Activated CD8-positive, alpha-beta memory T cell treated with anti-CD3 and anti-CD28 coated beads for 36 hours (primary cell): ENCODE measurements around the gene MEPCE. TPM values are rescaled to one million over a fixed set of nuclear protein-coding genes. Genes with fewer than 3 reads are reported as not detected.

Experiments
- CTCF ChIA-PET: fragments of 350-600 bp; sonication (Branson Sonifier 250); formaldehyde crosslinking; loops from one replicate; lab custom pipeline; 2021; ENCODE audit warnings: antibody characterized with exemption; lab: Charles Lee
- POLR2A ChIA-PET: fragments of 350-600 bp; sonication (Branson Sonifier 250); formaldehyde crosslinking; loops from one replicate; lab custom pipeline; 2021; ENCODE audit warnings: antibody characterized with exemption; lab: Charles Lee
- total RNA-seq, 2 experiments: library from RNA; stranded (reverse); gene quantifications; one replicate each; pipeline ENCODE4 v1.2.3, GENCODE V29; 2021

MEPCE gene
- total RNA-seq, 2 experiments from 2014 or later, result 69.9 to 70.3 TPM

DNA sequence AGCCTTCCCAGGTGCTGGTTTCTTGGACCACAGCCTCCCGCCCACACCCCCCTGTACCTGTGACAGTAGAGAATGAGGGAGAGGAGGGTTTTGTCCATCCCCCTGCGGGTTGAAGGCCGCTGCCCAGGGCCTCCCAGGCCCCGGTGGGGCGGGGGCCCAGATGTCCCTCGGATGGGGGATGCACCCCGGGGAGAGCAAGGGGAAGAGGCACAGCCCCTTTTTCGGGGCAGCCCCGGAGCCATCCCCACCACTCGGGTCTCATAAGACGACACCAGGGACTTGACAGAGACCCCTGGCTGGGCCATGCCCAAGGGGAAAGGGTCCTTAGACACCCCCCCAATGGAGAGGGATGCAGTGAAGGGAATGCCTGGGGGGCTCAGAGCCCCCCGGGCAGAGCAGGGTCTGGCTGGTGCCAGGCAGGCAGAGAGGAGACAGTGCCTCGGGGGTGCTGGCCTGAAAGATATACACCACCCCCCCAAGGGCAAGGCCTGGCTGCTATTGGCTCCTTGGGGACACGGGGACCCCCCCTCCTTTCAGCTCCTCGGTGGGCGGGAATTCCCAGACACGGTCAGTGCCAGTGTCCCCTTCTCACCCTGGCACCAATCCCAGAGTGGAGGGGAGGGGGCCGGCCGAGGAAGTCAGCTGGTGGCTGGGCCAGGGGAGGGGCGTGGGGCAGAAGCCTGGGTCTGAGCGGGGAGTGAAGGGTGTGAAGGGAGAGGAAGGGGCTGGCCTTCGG, 38.2 kb downstream of the MEPCE start:
- CTCF ChIA-PET, result interaction anchor here (1.0 to 2.9 kb wide), 4 partner anchors 9 to 81 kb away, joined by 3 to 23 read pairs (median 7); partner anchors contain the start of gene NYAP1
- POLR2A ChIA-PET, result no interaction called here

DNA sequence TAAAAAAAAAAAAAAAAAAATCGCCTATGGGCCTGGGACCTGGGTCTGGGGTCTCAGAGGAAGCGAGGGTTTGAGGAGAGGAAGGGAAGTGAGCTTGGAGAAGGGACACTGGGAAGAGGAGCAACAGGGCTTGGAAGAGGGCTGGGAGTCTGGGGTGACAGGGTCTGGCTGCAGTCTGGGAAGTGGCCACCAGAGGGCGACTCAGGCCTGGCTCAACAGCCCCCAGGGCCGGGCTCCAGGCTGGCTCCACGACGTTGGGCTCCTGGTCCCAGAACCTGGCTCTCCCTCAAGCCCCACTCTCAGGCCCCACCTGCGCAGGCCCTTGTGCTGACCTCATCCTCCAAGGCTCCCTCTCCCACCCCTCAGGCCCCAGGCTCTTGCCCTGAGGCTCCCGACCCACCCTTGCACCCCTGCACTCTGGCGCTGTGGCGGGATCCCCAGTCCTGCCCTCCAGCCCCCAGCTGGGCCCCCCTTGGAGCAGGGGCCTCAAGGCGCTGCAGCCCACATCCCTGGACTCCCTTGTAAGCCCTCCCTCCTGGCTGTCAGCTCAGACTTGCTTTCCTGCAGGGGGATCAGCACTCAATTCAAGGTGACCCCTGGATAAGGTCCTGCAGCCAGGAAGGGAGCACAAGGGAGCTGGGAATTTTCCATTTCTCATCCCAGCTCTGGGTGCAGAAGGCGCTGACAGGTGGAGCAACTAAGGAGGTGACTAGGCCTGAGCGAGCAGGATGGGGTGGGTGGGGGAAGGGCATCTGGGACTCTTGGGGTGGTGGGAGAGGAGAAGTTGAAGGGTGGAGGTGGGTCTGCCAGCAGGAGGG, 39.8 kb downstream of the MEPCE start:
- ChIA-PET CTCF (interaction anchor here (0.6 to 2.9 kb wide), 23 partner anchors 9 to 644 kb away, joined by 3 to 23 read pairs (median 4); partner anchors contain the start of genes FBXO24, LRCH4, NYAP1 and TSC22D4), POLR2A (interaction anchor here (0.7 to 1.0 kb wide), 2 partner anchors 85 to 405 kb away, joined by 3 read pairs; partner anchors contain the start of gene SRRT)

DNA sequence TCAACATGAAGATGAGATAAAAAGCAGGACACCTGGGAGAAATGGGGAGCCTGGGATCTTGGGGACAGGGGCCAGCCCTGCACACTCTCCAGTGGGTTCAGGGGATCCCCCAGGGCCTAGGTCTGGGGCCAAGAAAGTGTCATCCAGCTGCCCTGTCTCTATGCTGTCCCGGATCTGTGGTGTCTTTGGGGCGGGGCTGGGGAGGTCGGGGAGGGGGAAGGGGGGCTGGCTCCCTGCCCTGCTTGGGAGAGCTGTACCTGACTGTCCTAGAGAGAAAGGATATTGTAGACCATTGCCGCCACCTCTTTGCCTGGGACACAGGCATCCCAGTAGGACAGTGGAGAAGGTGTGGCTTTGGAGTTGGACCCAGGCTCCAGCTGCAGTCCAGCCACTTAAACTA, 41.4 kb downstream of the MEPCE start:
- POLR2A ChIA-PET, result no interaction called here
- CTCF ChIA-PET, result no interaction called here

DNA sequence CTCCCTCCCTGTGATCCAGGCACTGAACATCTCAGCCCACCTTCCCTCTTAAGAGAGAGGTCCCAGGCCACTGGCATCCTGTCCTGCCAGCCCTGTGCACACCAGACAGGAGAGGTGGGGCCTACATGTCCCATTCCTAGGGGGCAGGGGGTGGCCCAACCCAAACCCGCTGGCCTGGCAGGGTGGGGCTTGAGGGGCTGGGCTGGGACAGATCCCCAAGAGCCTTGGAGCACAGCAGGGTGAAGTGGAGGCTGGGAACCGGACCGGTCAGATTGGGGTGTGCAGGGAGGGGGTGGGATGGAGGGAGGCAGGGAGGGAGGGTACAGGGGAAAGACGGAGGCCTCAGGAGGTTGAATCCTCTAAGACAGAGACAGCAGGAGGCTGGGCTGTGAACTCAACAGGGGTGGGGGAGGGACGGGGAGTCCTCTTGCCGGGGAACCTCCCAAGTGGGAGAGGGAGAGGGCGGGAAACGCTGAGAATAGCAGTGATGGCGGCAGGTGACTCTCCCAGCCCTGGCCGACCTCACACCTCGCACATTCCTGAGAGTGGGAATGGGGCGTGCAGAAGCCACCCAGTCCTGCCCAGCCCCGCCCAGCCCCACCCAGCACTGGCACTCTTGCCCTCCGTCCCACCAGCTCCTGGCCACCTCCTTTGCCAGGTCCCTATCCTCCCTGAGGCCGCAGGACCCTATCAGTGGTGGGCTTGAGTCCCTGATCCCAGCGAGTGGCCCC, 42.7 kb downstream of the MEPCE start:
- POLR2A ChIA-PET, result no interaction called here

DNA sequence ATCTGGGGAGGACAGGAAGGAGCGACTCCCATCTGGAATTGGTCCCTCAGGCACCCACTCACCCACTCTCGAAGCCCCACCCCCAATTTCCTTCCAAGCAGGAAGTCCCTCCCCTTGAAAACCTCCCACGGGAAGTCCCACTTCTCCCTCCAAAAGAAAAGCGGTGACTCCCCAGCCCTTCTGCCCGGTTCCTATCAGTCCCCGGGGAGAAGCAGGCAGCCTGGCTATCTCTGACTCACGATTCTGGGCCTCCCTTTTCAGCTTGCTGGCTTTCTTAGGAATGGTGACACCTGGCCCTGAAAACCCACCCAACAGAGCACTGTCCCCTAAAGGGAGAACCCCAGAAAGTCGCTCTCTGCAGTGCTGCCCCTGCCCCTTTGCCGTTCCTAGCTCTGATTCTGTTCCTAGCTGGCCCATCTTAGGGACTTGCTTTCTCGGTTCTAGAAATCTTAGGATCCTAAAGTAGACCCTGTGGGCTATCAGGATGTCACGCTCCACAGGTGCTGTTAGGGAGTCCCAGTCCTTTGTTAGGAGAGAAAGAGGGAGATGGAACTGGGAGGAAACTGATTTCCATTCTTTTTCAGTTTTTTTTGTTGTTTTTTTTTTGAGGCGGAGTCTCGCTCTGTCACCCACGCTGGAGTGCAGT, 43.3 kb downstream of the MEPCE start:
- CTCF ChIA-PET, result interaction anchor here (1.1 to 6.0 kb wide), 3 partner anchors 88 to 96 kb away, joined by 3 to 46 read pairs (median 3); no protein-coding TSS in a partner anchor
- POLR2A ChIA-PET, result no interaction called here

More for the DNA sequence above, 42.7 kb downstream of the MEPCE start:
- CTCF ChIA-PET, result interaction anchor here (1.4 to 6.0 kb wide), 2 partner anchors 88 to 93 kb away, joined by 3 to 46 read pairs; no protein-coding TSS in a partner anchor

DNA sequence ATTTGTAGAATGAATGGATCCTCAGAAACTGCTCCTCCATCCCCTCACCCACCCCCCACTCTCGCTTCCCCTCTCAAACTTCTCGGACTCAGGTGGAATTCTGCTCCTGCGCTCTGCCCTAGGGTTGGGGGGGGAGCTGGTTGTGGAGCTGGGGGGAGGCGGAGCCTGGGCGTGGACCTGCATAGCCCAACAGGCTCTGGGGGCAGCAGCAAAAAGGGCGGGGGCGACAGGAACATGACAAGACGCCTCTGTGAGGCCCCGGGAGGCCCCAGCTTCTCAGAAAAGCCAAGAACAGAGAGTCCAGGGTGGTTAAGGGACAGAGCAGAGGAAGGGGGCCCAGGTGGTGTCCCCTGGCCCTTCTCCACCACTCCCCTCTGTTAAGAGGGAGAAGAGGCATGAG, 45.9 kb downstream of the MEPCE start:
- ChIA-PET CTCF (interaction anchor here (0.9 to 6.0 kb wide), 3 partner anchors 8 to 85 kb away, joined by 3 to 46 read pairs (median 4); no protein-coding TSS in a partner anchor), POLR2A (interaction anchor here (0.7 kb wide), 1 partner anchor 47 kb away, joined by 3 read pairs; no protein-coding TSS in a partner anchor)

DNA sequence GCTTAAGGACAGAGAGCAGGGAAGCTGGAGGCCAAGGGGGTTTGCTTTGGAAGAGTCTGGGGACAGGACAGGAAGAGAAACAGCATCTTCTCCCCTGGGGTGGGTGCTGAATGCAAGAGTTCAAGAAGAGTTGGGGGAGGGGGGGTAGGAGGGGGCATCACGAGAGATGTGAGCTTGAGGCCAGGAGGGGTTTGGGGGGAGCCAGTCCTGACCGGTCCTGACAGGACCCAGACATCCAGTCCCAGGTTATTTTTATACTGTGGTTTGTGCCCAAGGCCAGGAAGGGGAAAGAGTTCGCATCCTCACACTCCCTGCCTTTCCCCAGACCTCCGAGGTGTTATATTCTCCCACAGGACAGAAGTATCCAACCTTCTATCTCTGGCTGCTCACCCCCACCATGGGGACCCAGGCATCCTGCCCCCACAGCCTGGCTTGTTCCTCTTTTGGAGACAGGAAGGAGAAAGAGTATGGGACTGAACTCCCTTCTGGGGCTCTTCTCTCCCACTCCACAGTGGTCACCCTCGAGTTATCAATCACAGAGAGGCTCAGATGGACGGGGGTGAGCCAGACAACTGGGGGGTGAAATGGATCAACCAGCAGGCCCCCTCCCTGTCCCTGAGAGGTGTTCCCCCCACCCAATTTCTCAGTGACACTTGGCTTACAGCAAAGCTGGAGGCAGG, 46.6 kb downstream of the MEPCE start:
- ChIA-PET POLR2A (no interaction called here), CTCF (interaction anchor here (0.9 to 6.0 kb wide), 5 partner anchors 9 to 84 kb away, joined by 3 to 46 read pairs (median 4); no protein-coding TSS in a partner anchor)

DNA sequence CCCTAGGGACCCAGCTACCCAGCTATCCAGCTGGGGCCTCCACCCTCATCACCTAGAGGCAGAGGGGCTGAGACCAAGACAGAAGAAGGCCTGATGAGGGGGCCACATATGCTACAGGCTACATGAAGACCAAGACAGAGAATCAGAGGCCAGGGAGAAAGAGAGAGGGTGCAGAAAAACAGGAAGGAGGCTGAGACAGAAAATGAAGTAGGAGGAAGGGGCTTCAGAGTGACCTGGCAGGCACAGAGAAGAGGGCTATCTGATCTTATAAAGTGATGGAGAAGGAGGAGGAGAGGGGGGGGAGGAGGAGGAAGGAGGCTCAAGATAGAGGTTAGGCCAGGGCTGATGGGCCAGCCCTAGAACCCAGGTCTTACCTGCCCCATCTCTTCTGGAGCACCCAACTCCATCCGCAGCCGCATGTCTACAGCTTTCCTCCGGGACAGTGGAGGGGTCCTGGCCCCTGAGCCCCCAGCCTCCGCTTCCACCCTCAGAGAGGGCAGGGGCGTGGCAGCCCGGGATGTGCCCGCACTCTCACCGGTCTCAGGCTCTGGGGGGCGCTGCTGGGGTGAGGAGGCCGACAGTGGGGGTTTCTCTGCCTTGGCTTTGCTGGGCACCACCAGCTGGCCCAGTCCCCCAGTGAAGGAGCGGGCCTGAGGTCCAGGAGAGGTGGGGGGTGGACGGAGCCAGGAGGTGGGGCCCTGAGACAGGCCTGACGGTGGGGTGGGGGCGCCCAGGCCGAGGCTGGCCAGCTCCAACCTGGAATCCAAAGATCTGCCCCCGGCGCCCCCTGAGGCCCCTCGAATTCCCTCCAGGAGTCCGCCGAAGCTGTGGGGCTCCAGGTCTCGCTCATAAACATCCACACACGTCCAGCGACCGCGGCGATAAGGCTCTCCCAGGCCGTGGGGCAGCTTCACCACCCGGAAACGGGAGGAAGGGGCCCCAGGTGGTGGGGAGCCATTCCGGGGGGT, 47.6 kb downstream of the MEPCE start:
- CTCF ChIA-PET, result interaction anchor here (0.8 to 6.0 kb wide), 12 partner anchors 10 to 107 kb away, joined by 3 to 46 read pairs (median 4); no protein-coding TSS in a partner anchor
- POLR2A ChIA-PET, result interaction anchor here (0.9 to 1.6 kb wide), 2 partner anchors 47 to 48 kb away, joined by 4 to 8 read pairs; partner anchors contain the start of genes MEPCE and ZCWPW1

DNA sequence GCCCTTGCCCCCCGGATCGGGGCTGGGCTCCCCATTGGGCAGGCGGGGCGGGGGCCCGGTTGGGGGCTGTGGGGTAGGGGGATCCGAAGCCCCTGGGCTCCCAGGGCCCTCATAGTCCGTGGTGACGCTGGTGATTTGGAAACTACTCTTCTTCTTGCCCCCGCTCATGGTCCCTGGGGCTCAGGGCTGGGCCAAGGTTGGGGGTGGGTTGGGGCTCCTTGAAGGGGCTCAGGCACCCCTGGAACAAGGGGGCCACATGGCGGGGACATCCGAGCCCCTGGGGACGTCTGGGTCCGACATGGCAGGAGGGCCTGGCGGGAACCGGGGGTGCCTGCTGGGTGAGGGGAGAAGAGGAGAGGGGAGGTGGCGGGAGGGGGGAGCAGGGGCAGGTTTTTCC, 48.2 kb downstream of the MEPCE start:
- ChIA-PET CTCF (interaction anchor here (0.7 to 6.0 kb wide), 14 partner anchors 8 to 107 kb away, joined by 3 to 46 read pairs (median 4); no protein-coding TSS in a partner anchor), POLR2A (interaction anchor here (0.6 to 1.6 kb wide), 3 partner anchors 47 to 374 kb away, joined by 4 to 8 read pairs (median 4); partner anchors contain the start of genes MEPCE, SLC12A9 and ZCWPW1)

DNA sequence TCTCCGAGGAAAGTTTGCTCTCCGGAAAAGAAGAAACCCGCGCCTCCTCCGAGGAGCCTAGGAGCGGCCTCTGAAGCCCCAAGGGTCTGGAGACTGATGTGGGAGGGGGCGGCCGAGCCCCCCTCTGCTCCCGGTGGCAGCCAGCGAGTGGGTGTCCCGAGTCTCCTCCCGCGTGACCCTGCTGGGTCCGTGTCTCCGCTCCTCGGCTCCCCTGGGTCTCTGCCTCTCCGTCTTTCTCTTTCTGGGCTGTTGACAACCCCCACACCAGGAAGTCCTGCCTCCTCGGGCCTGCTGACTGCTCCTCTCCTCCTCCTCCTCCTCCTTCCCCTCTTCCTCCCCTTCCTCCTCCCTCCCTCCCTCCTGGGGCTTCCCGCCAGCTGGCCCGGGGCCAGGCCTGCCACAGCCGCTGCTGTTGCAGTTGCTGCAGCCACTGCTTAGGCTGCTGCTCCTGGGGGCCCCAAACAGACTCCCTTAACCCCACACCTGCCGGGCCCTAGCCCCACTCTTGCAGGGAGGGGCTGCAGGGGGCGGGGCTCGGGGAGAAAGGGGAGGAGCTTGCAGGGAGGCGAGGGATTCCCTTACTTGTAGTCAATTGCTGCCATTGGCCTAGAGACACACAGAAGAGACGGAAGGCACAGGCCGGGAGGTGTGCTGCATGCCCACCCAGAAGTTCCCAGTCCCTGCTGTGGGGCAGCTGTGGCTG, 49.5 kb downstream of the MEPCE start, which contains the start of gene TSC22D4:
Gene TSC22D4 (minus strand): TSS at position 257 of the 703 bp plus-strand sequence. CDS start 1,176 bp downstream, outside the sequence.
- CTCF ChIA-PET, result interaction anchor here (0.6 to 2.2 kb wide), 5 partner anchors 9 to 85 kb away, joined by 3 to 12 read pairs (median 3); no protein-coding TSS in a partner anchor

DNA sequence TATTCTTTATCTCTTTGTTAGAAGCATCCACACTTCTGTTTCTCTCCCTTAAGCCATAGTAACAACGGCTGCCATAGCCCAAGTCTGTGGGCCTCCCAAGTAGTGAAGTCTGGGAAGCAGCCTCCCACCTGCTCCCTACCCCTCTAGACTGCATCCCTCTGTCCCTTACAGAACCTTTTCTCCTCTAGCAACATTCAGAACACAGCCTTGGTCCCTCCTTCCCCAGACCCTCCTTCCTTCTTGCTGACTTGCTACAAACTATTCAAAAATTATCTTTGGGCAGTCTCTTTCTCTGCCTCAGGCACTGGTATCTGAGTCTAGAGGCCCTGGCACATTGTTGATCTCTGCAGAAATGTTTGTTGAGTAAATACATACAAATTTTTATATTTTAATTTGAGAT, 51.8 kb downstream of the MEPCE start:
- ChIA-PET POLR2A (no interaction called here), CTCF (interaction anchor here (0.8 to 2.6 kb wide), 6 partner anchors 12 to 82 kb away, joined by 3 to 23 read pairs (median 6); no protein-coding TSS in a partner anchor)

More for the DNA sequence above, 49.5 kb downstream of the MEPCE start, which contains the start of gene TSC22D4:
- POLR2A ChIA-PET, result interaction anchor here (0.6 to 1.6 kb wide), 5 partner anchors 14 to 231 kb away, joined by 3 to 8 read pairs (median 3); partner anchors contain the start of genes FBXO24, MEPCE and ZCWPW1

DNA sequence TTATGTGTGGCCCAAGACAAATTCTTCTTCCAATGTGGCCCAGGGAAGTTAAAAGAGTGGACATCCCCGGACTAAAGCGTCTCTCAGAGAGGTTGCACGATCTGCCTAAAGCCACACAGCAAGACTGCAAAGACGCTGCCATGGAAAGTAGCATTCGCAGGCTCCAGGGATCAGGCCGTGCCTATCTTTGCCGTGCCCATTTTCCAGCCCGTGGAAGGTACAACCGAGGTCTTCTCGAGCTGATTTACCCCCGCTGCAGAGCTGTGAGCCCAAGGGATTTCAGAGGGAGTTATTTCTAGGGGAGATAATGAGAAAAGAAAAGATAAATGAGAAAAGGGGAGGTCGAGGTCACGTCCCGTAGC, 53.1 kb downstream of the MEPCE start:
- ChIA-PET CTCF (interaction anchor here (0.6 to 2.6 kb wide), 24 partner anchors 8 to 104 kb away, joined by 3 to 23 read pairs (median 4); partner anchors contain the start of gene FBXO24), POLR2A (interaction anchor here (0.6 kb wide), 1 partner anchor 33 kb away, joined by 4 read pairs; no protein-coding TSS in a partner anchor)

DNA sequence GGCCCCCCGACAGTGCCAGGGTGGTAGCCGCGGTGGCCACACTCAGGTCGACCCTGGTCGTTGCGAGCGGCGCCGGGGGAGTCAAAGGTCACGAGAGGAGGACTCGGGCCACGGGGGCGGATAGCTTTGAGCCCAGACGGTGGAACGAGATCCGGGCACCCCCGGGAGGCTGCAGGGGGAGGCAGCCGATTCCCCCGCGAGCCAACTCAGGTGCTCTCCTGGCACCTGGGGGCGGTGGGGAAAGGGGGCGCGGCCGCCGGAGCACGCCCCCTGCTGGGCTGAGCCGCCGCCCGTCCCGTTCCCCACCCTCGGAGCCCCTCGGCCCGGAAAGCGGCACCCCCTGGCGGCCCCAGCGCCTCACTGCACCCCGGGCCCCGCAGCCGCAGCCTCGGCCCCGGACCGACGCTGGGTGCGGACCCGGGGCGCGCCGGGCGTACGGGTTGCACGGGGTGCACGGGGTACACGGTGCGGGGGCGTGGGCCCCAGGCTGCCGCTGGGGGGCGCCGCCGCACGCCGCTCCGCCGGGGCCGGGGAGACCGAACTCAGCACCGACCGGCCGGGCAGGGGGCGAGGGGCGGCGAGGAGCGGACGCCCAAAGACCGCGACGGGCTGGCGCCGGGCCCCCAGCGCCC, 53.6 kb downstream of the MEPCE start:
- ChIA-PET CTCF (interaction anchor here (0.6 to 2.6 kb wide), 26 partner anchors 8 to 103 kb away, joined by 3 to 23 read pairs (median 4); partner anchors contain the start of gene FBXO24), POLR2A (interaction anchor here (0.6 to 0.7 kb wide), 2 partner anchors 11 to 32 kb away, joined by 3 to 4 read pairs; no protein-coding TSS in a partner anchor)
